GM21390 (cell line): Measurements from ENCODE around the gene C1QTNF1.

Experiments
- ATAC-seq: cut with Tn5 transposase; IDR thresholded peaks from one replicate; pipeline ENCODE4 v1.9.1; 2021; ENCODE audit not compliant: unreplicated experiment

The C1QTNF1 gene

GRCh38 chr17:78992542-78993212 lies 31.3 kb upstream of the C1QTNF1 start:
- no peak for ATAC-seq

- ATAC-seq: no peak
These were observed 30.6 kb upstream of the C1QTNF1 start for GRCh38 chr17:78993241-78993956.

DNA sequence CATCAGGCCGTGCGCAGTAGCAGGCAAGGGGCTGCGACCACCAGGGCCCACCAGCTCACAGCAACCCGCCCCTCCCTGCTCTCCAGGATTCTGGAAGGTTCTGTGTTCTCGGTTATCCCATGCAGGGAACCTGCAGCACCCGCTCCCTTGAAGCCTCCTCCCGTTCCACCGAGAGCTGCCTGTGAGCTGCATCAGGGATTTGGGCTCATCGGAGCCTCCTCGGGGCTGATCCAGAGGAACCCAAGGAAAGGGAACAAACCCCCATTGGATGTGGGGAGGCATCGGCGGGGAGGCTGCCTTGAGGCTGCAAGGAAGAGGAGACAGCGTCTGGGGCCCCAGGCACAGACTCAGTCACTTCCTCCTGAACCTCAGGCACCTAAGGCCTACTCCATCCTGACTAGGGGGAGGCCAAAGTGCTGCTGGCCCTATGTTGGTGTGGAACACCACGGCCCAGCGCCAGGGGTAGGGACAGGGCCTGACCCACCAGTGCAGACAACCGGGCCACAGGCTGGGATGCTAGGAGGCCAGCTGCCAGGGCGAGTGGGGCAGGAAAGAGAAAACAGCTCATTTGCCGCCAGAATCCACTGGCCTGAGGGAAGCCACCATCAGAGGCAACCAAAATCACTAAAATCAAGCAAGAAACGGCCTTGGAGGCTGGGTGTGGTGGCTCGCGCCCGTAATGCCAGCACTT lies 29.8 kb upstream of the C1QTNF1 start:
- ATAC-seq: no peak

DNA sequence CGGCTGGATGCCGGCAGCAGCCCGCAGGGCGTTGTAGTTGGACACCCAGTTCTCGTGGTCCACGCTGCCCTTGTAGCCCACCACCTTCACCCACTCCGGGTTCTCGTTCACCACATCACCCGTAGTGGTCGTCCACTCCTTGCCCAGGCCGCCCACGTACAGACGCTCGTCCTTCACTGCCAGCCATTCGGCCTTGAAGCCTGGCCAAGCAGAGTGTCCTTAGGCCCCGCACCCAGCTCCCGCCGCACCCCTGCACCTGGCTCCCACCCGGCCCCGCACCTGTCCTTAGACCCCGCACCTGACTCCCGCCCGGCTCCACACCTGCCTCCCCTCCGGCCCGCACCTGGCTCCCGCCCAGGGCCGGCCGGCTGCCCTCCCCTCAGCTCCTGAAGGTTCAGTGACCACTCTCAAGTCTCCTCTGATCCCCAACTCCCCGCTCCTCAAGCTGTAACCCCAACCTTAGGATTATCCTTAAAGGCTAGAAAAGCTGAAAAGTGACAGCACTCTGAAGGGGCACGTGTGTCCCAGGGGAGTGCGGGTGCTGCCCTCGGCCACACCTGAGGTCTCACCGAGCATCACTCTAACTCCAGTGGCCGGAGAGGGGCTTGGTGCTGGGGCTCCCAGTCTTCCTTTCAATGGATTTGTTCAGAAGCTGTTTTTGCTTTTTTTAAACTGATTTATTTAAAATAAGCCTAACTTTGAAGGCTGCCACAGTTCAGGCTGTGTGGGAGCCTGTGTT lies 28.8 kb upstream of the C1QTNF1 start:
- ATAC-seq: no peak

- ATAC-seq: no peak
These were observed 28.1 kb upstream of the C1QTNF1 start for GRCh38 chr17:78995761-78996451.

- no peak for ATAC-seq
These were observed 27.2 kb upstream of the C1QTNF1 start for GRCh38 chr17:78996781-78997201.

GRCh38 chr17:78997231-78997741 lies 26.7 kb upstream of the C1QTNF1 start:
- no peak for ATAC-seq

DNA sequence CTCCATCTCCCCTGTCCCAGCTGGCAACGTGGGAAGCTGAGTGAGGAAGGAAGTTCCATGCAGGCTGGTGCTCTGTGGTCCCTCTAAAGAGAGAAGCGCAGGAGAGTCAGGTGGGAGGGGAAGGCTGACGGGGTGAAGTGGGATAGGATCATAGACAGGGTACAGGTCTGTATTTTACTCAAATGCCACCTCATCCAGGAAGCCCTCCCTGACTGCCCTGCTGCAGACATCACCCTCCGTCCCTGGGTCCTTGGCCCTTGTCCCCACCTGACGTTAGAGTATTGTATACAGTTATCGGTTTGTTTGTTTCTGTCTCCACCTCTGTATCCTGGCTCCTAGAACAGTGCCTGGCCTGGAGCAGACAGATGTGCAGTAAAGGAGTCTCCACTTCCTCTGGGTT lies 26.1 kb upstream of the C1QTNF1 start:
- no peak for ATAC-seq

DNA sequence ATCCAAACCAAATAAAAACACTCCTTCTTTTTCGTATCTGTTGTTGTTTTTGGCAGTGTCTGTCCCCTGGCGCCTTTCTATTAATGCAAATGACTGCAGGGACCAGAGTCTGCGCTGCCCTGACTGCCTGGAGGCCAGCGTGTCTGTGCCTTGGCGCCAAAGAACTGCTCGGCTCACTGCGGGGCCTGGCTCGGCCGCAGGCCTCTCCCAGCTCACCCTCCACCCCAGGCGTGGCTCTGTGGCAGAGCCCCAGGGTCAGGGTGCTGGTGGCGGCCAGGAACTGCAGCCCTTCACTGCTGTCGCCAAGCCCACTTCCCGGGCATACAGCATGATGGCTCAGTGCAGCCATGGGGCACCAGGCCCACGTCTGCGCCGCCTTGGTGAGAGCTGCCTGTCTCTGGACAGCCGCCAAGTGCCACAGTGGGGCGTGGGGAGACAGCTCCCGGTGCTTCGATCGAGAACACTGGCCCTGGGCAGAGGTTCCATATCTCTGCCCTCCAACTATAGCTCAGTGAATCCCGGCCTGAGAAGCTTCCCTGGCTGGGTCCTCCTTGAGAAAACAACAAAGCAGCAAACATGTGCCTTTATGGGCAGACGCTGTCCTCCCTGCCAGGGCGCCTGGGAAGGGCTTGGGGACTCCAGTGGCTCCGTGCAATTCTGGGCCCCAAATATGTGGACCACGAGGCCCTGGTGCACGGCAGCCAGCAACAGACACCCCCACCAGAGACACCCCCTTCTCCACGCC lies 25.5 kb upstream of the C1QTNF1 start:
- ATAC-seq: no peak

- ATAC-seq: no peak
These were observed 24.8 kb upstream of the C1QTNF1 start for GRCh38 chr17:78999056-78999768.

GRCh38 chr17:78999947-79000395 lies 24.0 kb upstream of the C1QTNF1 start:
- ATAC-seq: no peak

GRCh38 chr17:79000396-79001189 lies 23.4 kb upstream of the C1QTNF1 start:
- no peak for ATAC-seq

- ATAC-seq: no peak
These were observed 22.6 kb upstream of the C1QTNF1 start for GRCh38 chr17:79001190-79002020.

- ATAC-seq: no peak
These were observed 21.7 kb upstream of the C1QTNF1 start for GRCh38 chr17:79002291-79002690.

DNA sequence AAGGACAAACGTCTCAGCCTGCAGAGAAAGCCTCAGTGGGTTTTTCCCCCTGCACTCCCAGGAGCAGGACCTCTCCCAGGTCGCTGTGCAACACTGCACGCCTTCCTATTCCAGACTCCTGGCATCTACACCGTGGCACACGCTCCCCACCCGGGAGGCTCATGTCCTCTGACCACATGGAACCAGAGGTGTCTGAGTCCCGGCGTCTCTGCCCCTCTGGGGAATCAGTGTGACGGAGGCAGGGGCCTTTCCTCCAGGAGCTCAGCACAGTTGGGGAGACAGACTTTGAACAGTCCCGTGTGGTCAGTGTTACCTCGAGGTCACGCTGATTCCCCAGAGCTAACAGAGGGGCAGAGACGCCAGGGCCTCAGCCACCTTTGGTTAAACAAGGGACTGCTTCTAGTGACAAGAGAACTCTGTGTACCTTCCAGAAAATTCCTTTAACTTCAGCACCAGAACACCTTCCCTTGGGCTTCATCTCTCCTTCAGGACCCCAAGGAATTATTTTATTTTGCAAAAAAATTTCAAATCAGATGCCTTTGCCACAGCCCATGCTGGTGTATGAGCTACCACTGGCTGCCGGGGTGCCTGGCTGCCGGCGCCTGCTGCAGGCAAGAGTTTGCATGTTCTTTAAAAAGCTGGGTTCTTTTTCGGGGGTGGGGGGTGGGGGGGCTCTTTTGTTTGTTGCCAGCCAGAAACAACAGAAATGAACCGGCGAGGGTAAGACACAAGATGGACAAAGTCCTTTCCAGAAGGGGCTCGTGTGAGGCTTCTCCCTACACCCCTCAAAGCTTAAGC lies 21.0 kb upstream of the C1QTNF1 start:
- no peak for ATAC-seq

- no peak for ATAC-seq
These were observed 20.1 kb upstream of the C1QTNF1 start for GRCh38 chr17:79003661-79004411.
